Measurements from ENCODE around the gene MUC2. TPM values are rescaled to one million over a fixed set of nuclear protein-coding genes. Genes with fewer than 3 reads are reported as not detected.

MUC2 gene
- total RNA-seq, 4 donors from 2014 or later: 0.04 TPM; not detected in 3

- H3K27ac ChIP-seq: no peak overlapping the region
- no peak overlapping the region for H3K4me3 ChIP-seq
- TF ChIP-seq POLR2A (IDR thresholded peaks at IDR 0.05): no peak
- intact Hi-C loops (cut with DNase I): no loop called here
- no peaks in the 10 kb centered on the region for H3K36me3 ChIP-seq
- H3K4me1 ChIP-seq: no peaks in the 10 kb centered on the region
- 100% methylated on average over 1 of the region's 36 CpGs; no CpG with 5 or more reads in 1 of the 2 donors for WGBS, 2 donors
- DNase-seq: no peak
- H3K27me3 ChIP-seq: peaks cover 0 to 31% (median 0%) of the 10 kb centered on the region in 4 donors
- no peaks in the 10 kb centered on the region for H3K9me3 ChIP-seq
These were observed 47.0 kb upstream of the MUC2 start for GRCh38 chr11:1027483-1028290.

DNA sequence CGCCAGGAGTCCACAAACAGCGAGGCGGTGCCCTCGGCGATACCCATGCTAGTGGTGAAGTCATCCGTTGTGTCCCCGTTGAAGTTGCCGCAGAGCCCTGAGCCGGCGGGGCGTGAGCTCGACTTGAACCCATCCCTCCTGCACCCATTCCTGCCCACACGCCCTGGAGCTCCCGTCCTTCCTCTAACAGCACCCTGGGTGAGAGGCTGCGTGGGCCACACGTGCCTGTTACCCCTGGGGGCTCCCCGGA is 46.5 kb upstream of the MUC2 start:
- 76% methylated on average over 5 of the region's 17 CpGs; no CpG with 5 or more reads in 1 of the 2 donors for WGBS, 2 donors
- H3K27ac ChIP-seq: no peak overlapping the region
- DNase-seq: no peak
- H3K36me3 ChIP-seq: no peaks in the 10 kb centered on the region
- H3K4me3 ChIP-seq: no peak overlapping the region
- intact Hi-C loops (cut with DNase I): no loop called here
- H3K27me3 ChIP-seq: peaks cover 0 to 31% (median 0%) of the 10 kb centered on the region in 4 donors
- H3K9me3 ChIP-seq: no peaks in the 10 kb centered on the region
- H3K4me1 ChIP-seq: no peaks in the 10 kb centered on the region
- TF ChIP-seq, protein P1, sequence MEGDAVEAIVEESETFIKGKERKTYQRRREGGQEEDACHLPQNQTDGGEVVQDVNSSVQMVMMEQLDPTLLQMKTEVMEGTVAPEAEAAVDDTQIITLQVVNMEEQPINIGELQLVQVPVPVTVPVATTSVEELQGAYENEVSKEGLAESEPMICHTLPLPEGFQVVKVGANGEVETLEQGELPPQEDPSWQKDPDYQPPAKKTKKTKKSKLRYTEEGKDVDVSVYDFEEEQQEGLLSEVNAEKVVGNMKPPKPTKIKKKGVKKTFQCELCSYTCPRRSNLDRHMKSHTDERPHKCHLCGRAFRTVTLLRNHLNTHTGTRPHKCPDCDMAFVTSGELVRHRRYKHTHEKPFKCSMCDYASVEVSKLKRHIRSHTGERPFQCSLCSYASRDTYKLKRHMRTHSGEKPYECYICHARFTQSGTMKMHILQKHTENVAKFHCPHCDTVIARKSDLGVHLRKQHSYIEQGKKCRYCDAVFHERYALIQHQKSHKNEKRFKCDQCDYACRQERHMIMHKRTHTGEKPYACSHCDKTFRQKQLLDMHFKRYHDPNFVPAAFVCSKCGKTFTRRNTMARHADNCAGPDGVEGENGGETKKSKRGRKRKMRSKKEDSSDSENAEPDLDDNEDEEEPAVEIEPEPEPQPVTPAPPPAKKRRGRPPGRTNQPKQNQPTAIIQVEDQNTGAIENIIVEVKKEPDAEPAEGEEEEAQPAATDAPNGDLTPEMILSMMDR (IDR thresholded peaks at IDR 0.05): no peak
- no peak for TF ChIP-seq POLR2A (IDR thresholded peaks at IDR 0.05)

DNA sequence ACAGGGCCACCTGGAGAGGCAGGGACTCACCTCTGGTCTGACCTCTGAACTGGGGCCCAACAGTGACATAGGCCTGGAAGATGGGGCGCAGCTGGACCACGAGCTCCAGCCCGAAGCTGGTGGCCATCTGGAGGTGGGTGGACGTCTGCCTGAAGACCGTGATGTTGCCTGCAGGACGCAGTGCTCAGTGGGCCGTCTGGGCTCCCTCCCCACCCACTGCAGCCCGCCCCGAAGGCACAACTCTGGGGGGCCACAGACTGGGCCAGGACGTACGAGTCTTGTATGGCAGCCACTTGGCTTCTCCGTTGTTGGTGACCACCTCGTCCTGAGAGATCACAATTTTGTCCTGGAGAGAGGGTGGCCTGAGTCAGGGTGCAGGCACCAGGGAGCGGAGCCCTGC is 46.1 kb upstream of the MUC2 start:
- intact Hi-C loops (cut with DNase I): no loop called here
- no peak overlapping the region for H3K27ac ChIP-seq
- no peak overlapping the region for H3K4me3 ChIP-seq
- peaks cover 0 to 31% (median 0%) of the 10 kb centered on the region in 4 donors for H3K27me3 ChIP-seq
- no peaks in the 10 kb centered on the region for H3K36me3 ChIP-seq
- H3K4me1 ChIP-seq: no peaks in the 10 kb centered on the region
- TF ChIP-seq POLR2A (IDR thresholded peaks at IDR 0.05): no peak
- TF ChIP-seq, protein P1 (IDR thresholded peaks at IDR 0.05): no peak
- no peak for DNase-seq
- WGBS, 2 donors: 71% methylated on average over 13 of the region's 14 CpGs; no CpG with 5 or more reads in 1 of the 2 donors
- H3K9me3 ChIP-seq: no peaks in the 10 kb centered on the region

- no peak for DNase-seq
- no peak overlapping the region for H3K27ac ChIP-seq
- no peaks in the 10 kb centered on the region for H3K36me3 ChIP-seq
- no peaks in the 10 kb centered on the region for H3K9me3 ChIP-seq
- no peaks in the 10 kb centered on the region for H3K4me1 ChIP-seq
- H3K4me3 ChIP-seq: no peak overlapping the region
- no CpG with 5 or more reads among the region's 25 CpGs for WGBS, 2 donors
- peaks cover 0 to 33% (median 0%) of the 10 kb centered on the region in 4 donors for H3K27me3 ChIP-seq
- no peak for TF ChIP-seq POLR2A (IDR thresholded peaks at IDR 0.05)
- TF ChIP-seq, protein P1 (IDR thresholded peaks at IDR 0.05): no peak
- intact Hi-C loops (cut with DNase I): no loop called here
These were observed 45.6 kb upstream of the MUC2 start for GRCh38 chr11:1029051-1029450.

DNA sequence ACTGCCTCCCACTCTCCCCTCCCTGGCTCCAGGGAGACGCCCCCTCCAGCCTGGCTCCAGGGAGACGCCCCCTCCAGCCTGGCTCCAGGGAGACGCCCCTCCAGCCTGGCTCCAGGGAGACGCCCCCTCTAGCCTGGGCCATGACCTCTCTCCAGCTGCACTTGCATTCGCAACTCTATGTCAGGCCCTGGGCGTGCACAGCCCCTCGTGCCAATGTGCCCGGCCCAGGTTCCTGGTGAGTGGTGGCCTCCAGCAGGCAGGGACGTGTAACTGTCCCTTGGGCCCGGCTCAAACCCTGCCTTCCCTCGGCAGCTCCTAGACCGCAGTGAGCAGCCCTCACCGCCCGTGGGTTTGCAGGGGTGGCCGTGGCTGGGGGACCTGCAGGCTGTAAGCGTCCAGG is 45.0 kb upstream of the MUC2 start:
- no peak for DNase-seq
- Histone ChIP-seq H3K27me3 (peaks cover 0 to 39% (median 0%) of the 10 kb centered on the region in 4 donors), H3K4me1 (no peaks in the 10 kb centered on the region), H3K4me3 (no peak overlapping the region), H3K9me3 (no peaks in the 10 kb centered on the region), H3K36me3 (no peaks in the 10 kb centered on the region), H3K27ac (no peak overlapping the region)
- WGBS, 2 donors: no CpG with 5 or more reads among the region's 16 CpGs
- TF ChIP-seq, protein P1 (IDR thresholded peaks at IDR 0.05): no peak
- no peak for TF ChIP-seq POLR2A (IDR thresholded peaks at IDR 0.05)
- intact Hi-C loops (cut with DNase I): no loop called here
